Measurements from ENCODE around the gene ELFN1.

DNA sequence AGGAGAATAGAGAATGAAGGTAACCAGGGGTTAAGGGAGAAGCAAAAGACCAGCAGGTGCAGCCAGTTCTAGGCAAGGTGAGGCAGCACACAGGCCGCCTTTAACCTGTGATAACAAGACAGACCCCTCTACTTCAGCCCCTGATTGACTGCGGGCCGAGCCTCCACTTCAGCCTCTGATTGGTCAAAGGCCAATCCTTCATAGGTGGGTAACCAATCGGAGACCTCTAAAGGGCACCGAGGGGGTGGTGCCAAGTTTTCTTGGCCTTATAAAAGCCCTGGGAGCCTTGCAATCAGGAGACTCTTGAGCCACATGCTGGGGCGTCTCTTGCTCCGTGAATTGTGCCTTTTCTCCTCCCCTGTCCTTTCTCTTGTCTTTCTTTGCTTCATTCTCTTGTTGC lies 98.8 kb downstream of the ELFN1 start:
- TF ChIP-seq EGR1 (conservative IDR thresholded peaks at IDR 0.05) (no peak), NFE2L1 (tag; IDR thresholded peaks at IDR 0.05; ENCODE audit: borderline replicate concordance, low read depth) (no peak), SPI1 (IDR thresholded peaks at IDR 0.05; ENCODE audit: borderline replicate concordance, low read depth, low read length) (no peak), ZBTB8A (IDR thresholded peaks at IDR 0.05; ENCODE audit: partially characterized antibody) (no peak), FOXJ3 (CRISPR knock-in tag; IDR thresholded peaks at IDR 0.05) (no peak), LCOR (CRISPR knock-in tag; IDR thresholded peaks at IDR 0.05) (no peak), POLR2A (conservative IDR thresholded peaks at IDR 0.05) (no peak), PCBP2 (IDR thresholded peaks at IDR 0.05; ENCODE audit: low read depth, low read length, poor library complexity, severe bottlenecking) (no peak), CBX5 (IDR thresholded peaks at IDR 0.05; ENCODE audit: borderline replicate concordance, low read depth) (no peak), TBP (optimal IDR thresholded peaks at IDR 0.05; ENCODE audit: low read depth, low read length) (no peak)
- TF ChIP-seq, protein P1, sequence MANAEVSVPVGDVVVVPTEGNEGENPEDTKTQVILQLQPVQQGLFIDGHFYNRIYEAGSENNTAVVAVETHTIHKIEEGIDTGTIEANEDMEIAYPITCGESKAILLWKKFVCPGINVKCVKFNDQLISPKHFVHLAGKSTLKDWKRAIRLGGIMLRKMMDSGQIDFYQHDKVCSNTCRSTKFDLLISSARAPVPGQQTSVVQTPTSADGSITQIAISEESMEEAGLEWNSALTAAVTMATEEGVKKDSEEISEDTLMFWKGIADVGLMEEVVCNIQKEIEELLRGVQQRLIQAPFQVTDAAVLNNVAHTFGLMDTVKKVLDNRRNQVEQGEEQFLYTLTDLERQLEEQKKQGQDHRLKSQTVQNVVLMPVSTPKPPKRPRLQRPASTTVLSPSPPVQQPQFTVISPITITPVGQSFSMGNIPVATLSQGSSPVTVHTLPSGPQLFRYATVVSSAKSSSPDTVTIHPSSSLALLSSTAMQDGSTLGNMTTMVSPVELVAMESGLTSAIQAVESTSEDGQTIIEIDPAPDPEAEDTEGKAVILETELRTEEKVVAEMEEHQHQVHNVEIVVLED (CRISPR knock-in tag; IDR thresholded peaks at IDR 0.05), result no peak
- TF ChIP-seq, protein P2, sequence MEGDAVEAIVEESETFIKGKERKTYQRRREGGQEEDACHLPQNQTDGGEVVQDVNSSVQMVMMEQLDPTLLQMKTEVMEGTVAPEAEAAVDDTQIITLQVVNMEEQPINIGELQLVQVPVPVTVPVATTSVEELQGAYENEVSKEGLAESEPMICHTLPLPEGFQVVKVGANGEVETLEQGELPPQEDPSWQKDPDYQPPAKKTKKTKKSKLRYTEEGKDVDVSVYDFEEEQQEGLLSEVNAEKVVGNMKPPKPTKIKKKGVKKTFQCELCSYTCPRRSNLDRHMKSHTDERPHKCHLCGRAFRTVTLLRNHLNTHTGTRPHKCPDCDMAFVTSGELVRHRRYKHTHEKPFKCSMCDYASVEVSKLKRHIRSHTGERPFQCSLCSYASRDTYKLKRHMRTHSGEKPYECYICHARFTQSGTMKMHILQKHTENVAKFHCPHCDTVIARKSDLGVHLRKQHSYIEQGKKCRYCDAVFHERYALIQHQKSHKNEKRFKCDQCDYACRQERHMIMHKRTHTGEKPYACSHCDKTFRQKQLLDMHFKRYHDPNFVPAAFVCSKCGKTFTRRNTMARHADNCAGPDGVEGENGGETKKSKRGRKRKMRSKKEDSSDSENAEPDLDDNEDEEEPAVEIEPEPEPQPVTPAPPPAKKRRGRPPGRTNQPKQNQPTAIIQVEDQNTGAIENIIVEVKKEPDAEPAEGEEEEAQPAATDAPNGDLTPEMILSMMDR (IDR thresholded peaks at IDR 0.05 in 2 of 3, conservative IDR thresholded peaks at IDR 0.05 in 1 of 3; ENCODE audit: insufficient read depth in 2 of 3, low read depth in 1 of 3, low read length in 3 of 3), result no peak
- TF ChIP-seq, protein P3, sequence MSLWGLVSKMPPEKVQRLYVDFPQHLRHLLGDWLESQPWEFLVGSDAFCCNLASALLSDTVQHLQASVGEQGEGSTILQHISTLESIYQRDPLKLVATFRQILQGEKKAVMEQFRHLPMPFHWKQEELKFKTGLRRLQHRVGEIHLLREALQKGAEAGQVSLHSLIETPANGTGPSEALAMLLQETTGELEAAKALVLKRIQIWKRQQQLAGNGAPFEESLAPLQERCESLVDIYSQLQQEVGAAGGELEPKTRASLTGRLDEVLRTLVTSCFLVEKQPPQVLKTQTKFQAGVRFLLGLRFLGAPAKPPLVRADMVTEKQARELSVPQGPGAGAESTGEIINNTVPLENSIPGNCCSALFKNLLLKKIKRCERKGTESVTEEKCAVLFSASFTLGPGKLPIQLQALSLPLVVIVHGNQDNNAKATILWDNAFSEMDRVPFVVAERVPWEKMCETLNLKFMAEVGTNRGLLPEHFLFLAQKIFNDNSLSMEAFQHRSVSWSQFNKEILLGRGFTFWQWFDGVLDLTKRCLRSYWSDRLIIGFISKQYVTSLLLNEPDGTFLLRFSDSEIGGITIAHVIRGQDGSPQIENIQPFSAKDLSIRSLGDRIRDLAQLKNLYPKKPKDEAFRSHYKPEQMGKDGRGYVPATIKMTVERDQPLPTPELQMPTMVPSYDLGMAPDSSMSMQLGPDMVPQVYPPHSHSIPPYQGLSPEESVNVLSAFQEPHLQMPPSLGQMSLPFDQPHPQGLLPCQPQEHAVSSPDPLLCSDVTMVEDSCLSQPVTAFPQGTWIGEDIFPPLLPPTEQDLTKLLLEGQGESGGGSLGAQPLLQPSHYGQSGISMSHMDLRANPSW (CRISPR knock-in tag; IDR thresholded peaks at IDR 0.05), result no peak
- TF ChIP-seq, protein P4, sequence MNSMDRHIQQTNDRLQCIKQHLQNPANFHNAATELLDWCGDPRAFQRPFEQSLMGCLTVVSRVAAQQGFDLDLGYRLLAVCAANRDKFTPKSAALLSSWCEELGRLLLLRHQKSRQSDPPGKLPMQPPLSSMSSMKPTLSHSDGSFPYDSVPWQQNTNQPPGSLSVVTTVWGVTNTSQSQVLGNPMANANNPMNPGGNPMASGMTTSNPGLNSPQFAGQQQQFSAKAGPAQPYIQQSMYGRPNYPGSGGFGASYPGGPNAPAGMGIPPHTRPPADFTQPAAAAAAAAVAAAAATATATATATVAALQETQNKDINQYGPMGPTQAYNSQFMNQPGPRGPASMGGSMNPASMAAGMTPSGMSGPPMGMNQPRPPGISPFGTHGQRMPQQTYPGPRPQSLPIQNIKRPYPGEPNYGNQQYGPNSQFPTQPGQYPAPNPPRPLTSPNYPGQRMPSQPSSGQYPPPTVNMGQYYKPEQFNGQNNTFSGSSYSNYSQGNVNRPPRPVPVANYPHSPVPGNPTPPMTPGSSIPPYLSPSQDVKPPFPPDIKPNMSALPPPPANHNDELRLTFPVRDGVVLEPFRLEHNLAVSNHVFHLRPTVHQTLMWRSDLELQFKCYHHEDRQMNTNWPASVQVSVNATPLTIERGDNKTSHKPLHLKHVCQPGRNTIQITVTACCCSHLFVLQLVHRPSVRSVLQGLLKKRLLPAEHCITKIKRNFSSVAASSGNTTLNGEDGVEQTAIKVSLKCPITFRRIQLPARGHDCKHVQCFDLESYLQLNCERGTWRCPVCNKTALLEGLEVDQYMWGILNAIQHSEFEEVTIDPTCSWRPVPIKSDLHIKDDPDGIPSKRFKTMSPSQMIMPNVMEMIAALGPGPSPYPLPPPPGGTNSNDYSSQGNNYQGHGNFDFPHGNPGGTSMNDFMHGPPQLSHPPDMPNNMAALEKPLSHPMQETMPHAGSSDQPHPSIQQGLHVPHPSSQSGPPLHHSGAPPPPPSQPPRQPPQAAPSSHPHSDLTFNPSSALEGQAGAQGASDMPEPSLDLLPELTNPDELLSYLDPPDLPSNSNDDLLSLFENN (IDR thresholded peaks at IDR 0.05; ENCODE audit: low read depth in 2 of 2, low read length in 2 of 2), result no peak
